ENCODE measurements around the gene GPR183. TPM values are rescaled to one million over a fixed set of nuclear protein-coding genes. Genes with fewer than 3 reads are reported as not detected.

The GPR183 gene
- total RNA-seq, 4 donors from 2014 or later, result 2.3 to 13.7 (median 9.1) TPM

MicroRNAs within 50 kb of the gene (microRNA counts, 767-probe panel; counts per million panel counts)
- microRNA hsa-miR-623, result 0 to 358 counts per million in 2 donors

Small RNA genes within 50 kb of the gene (microRNA-seq; reads per million reads assigned to microRNA genes)
- 0 reads per million in 2 donors for gene MIR623 (ENCODE audit: borderline number of aligned reads in 1 of 2, borderline replicate concordance in 2 of 2)

Other genes starting within 250 kb of the GPR183 start
- 100 to 1,000 TPM in 2 of 4 donors, 10 to 100 TPM in 2; 94.8 to 125 (median 106) TPM for gene UBAC2, start 106.5 kb downstream of the GPR183 start, total RNA-seq
- gene GPR18, start 49.0 kb downstream of the GPR183 start, total RNA-seq, result not detected
- 100 to 1,000 TPM in 2 of 4 donors, 10 to 100 TPM in 2; 66.5 to 111 (median 88.0) TPM for gene TM9SF2, start 194.1 kb upstream of the GPR183 start, total RNA-seq